CD14-positive monocyte (primary cell): Measurements from ENCODE around the gene ZNF487. TPM values are rescaled to one million over a fixed set of nuclear protein-coding genes. Genes with fewer than 3 reads are reported as not detected.
"Not testable (repeated sequence)": the region's sequence is repeated elsewhere in the genome, so short reads cannot be mapped to it uniquely, and the experiment has no call there.

Source experiments
- DNase-seq, 3 donors: peaks; one replicate each; pipeline ENCODE4 v3.0.0-alpha.2; 2011 to 2022
- H2AFZ ChIP-seq: 2 replicates; pipeline ENCODE4 v1.6.0; 2012; ENCODE audit warnings: mild to moderate bottlenecking, low read depth, low read length, inconsistent platforms; ENCODE audit not compliant: insufficient read depth, poor library complexity, severe bottlenecking
- H3K27ac ChIP-seq, 2 donors: 1 replicate in 1 of 2; 2 replicates in 1 of 2; pipeline ENCODE4 v1.5.1; 2012 to 2013; ENCODE audit warnings: low read length in 2 of 2, control low read depth in 1 of 2, inconsistent platforms in 1 of 2, low read depth in 1 of 2, mild to moderate bottlenecking in 1 of 2
- H3K27me3 ChIP-seq, 2 donors: one replicate each; pipeline versions ENCODE4 v1.6.0 to v1.6.1; 2011 to 2013; ENCODE audit warnings: low read length in 2 of 2; ENCODE audit not compliant: control insufficient read depth in 2 of 2, insufficient read depth in 2 of 2
- H3K36me3 ChIP-seq, 2 donors: replicated peaks in 1 of 2; 1 replicate in 1 of 2; 2 replicates in 1 of 2; pipeline versions ENCODE4 v1.5.1 to v1.6.1; 2012 to 2013; ENCODE audit warnings: low read length in 2 of 2, control low read depth in 1 of 2, inconsistent platforms in 1 of 2, mild to moderate bottlenecking in 1 of 2; ENCODE audit not compliant: insufficient read depth in 2 of 2, control insufficient read depth in 1 of 2
- H3K4me1 ChIP-seq, 2 donors: 1 replicate in 1 of 2; 2 replicates in 1 of 2; pipeline versions ENCODE4 v1.5.1 to v1.6.1; 2012 to 2013; ENCODE audit warnings: low read length in 2 of 2, control low read depth in 1 of 2, inconsistent platforms in 1 of 2, mild to moderate bottlenecking in 1 of 2, moderate library complexity in 1 of 2; ENCODE audit not compliant: insufficient read depth in 2 of 2, control insufficient read depth in 1 of 2
- H3K4me2 ChIP-seq: replicated peaks from 2 replicates; pipeline ENCODE3; 2012; ENCODE audit warnings: low read length, moderate library complexity, mild to moderate bottlenecking; ENCODE audit not compliant: poor library complexity, severe bottlenecking; ENCODE audit errors: extremely low read depth
- H3K4me3 ChIP-seq, 3 experiments: fragments of 200-600 bp in 1 of 3; sonication (generic) in 1 of 3; replicated peaks in 1 of 3; 1 replicate in 2 of 3; 2 replicates in 1 of 3; pipeline ENCODE4 v1.5.1; 2011 to 2013; ENCODE audit warnings: low read length in 3 of 3, mild to moderate bottlenecking in 3 of 3, control low read depth in 2 of 3, low read depth in 2 of 3, inconsistent platforms in 1 of 3, moderate library complexity in 1 of 3
- H3K79me2 ChIP-seq: 2 replicates; pipeline ENCODE4 v1.6.0; 2012; ENCODE audit warnings: mild to moderate bottlenecking, control low read depth, inconsistent platforms, low read length, moderate library complexity; ENCODE audit not compliant: insufficient read depth
- H3K9ac ChIP-seq: 2 replicates; pipeline ENCODE4 v1.6.0; 2017; ENCODE audit warnings: low read length, mild to moderate bottlenecking; ENCODE audit not compliant: insufficient read depth, poor library complexity, severe bottlenecking
- H3K9me3 ChIP-seq, 2 donors: replicated peaks in 1 of 2; 1 replicate in 1 of 2; 2 replicates in 1 of 2; pipeline versions ENCODE4 v1.5.1 to v1.6.1; 2012 to 2013; ENCODE audit warnings: low read length in 2 of 2, control low read depth in 1 of 2; ENCODE audit not compliant: control insufficient read depth in 1 of 2, insufficient read depth in 1 of 2
- H4K20me1 ChIP-seq: 2 replicates; pipeline ENCODE4 v1.6.0; 2012; ENCODE audit warnings: mild to moderate bottlenecking, low read length, control low read depth, moderate library complexity; ENCODE audit not compliant: insufficient read depth
- H3K27ac Mint-ChIP-seq, 7 donors: one replicate each; pipeline ENCODE4 v1.8.0; 2020; ENCODE audit warnings: mild to moderate bottlenecking in 7 of 7, mixed read lengths in 7 of 7, moderate library complexity in 6 of 7, inconsistent platforms in 2 of 7
- H3K27me3 Mint-ChIP-seq, 3 donors: one replicate each; pipeline ENCODE4 v1.8.0; 2021 to 2022; ENCODE audit warnings: low read depth in 3 of 3, mild to moderate bottlenecking in 3 of 3, mixed read lengths in 3 of 3, moderate library complexity in 3 of 3, inconsistent platforms in 1 of 3
- H3K36me3 Mint-ChIP-seq, 2 donors: one replicate each; pipeline ENCODE4 v1.8.0; 2020; ENCODE audit warnings: mixed read lengths in 2 of 2, inconsistent platforms in 1 of 2, mild to moderate bottlenecking in 1 of 2
- H3K4me1 Mint-ChIP-seq: one replicate; pipeline ENCODE4 v1.8.0; 2020; ENCODE audit warnings: mild to moderate bottlenecking, mixed read lengths
- H3K4me3 Mint-ChIP-seq, 2 donors: one replicate each; pipeline ENCODE4 v1.8.0; 2020; ENCODE audit warnings: mild to moderate bottlenecking in 2 of 2, mixed read lengths in 2 of 2, moderate library complexity in 1 of 2
- H3K9me3 Mint-ChIP-seq, 7 donors: one replicate each; pipeline ENCODE4 v1.8.0; 2020 to 2022; ENCODE audit warnings: mixed read lengths in 7 of 7, mild to moderate bottlenecking in 6 of 7, moderate library complexity in 6 of 7, inconsistent platforms in 2 of 7
- WGBS: methylation state at CpG from one replicate; pipeline ENCODE4 v1.1.5; 2013; ENCODE audit warnings: missing lambda C conversion rate; ENCODE audit not compliant: insufficient coverage; 5-methylcytosine and 5-hydroxymethylcytosine counted together
- intact Hi-C, 2 donors: fragments of 100-400 bp; cut with micrococcal nuclease; formaldehyde crosslinking; loops; one replicate each; pipeline versions ENCODE4 v1.15.0 to v1.15.1; 2023
- polyA plus RNA-seq, 3 donors: library from polyadenylated mRNA; depleted of rRNA in 1 of 3; unstranded in 2 of 3; stranded (reverse) in 1 of 3; fragments of 300-500 nt in 2 of 3; fragments of >200 nt in 1 of 3; fragmentation: Illumina TruSeq in 2 of 3; gene quantifications; 1 replicate in 2 of 3; 2 replicates in 1 of 3; pipeline ENCODE4 v1.2.3, GENCODE V29; 2012 to 2021
- TF ChIP-seq, protein P1 (sequence below): fragments of 200-600 bp; IDR thresholded peaks from one replicate; pipeline ENCODE4 v1.8.0; 2022; ENCODE audit warnings: antibody characterized with exemption, mild to moderate bottlenecking

The ZNF487 gene
- polyA plus RNA-seq, 3 donors = 8.6 to 19.7 (median 15.6) TPM

DNA sequence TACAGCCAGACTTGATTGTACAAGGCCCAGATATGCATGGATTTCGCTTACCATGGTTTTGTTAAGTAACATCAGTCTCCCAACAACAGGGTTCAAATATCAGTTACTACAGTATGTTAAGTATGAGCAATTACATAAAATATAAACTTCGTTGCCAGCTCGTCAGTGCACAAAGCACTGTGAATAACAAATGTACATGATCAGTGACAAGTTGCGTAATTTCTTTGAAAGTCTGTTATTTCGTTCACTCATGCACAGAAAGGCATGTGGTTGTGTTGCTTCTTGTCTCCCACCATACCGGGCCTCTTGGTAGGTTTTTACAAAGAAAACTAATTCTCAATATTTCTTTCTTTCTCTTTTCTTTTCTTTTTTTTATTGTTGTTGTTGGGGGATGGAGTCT, 12.5 kb upstream of the ZNF487 start:
- Histone ChIP-seq H2AFZ (no peak overlapping the region), H3K4me1 (peaks cover 22 to 24% of the 10 kb centered on the region in 2 donors), H4K20me1 (no peaks in the 10 kb centered on the region), H3K79me2 (no peaks in the 10 kb centered on the region), H3K36me3 (no peaks in the 10 kb centered on the region), H3K27ac (no peak overlapping the region), H3K27me3 (no peaks in the 10 kb centered on the region), H3K4me2 (no peak overlapping the region), H3K9ac (no peak overlapping the region), H3K4me3 (no peak overlapping the region), H3K9me3 (no peaks in the 10 kb centered on the region)
- WGBS = no CpG with 5 or more reads among the region's 6 CpGs
- TF ChIP-seq, protein P1, sequence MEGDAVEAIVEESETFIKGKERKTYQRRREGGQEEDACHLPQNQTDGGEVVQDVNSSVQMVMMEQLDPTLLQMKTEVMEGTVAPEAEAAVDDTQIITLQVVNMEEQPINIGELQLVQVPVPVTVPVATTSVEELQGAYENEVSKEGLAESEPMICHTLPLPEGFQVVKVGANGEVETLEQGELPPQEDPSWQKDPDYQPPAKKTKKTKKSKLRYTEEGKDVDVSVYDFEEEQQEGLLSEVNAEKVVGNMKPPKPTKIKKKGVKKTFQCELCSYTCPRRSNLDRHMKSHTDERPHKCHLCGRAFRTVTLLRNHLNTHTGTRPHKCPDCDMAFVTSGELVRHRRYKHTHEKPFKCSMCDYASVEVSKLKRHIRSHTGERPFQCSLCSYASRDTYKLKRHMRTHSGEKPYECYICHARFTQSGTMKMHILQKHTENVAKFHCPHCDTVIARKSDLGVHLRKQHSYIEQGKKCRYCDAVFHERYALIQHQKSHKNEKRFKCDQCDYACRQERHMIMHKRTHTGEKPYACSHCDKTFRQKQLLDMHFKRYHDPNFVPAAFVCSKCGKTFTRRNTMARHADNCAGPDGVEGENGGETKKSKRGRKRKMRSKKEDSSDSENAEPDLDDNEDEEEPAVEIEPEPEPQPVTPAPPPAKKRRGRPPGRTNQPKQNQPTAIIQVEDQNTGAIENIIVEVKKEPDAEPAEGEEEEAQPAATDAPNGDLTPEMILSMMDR = no peak
- peaks cover 22% of the 10 kb centered on the region for H3K4me1 Mint-ChIP-seq
- peaks cover 0 to 3% (median 0%) of the 10 kb centered on the region in 3 donors for H3K27me3 Mint-ChIP-seq
- no peaks in the 10 kb centered on the region for H3K9me3 Mint-ChIP-seq
- H3K36me3 Mint-ChIP-seq = no peaks in the 10 kb centered on the region
- DNase-seq = no peak
- no peak overlapping the region for H3K4me3 Mint-ChIP-seq
- H3K27ac Mint-ChIP-seq = no peak overlapping the region
- intact Hi-C loops = no loop called here

DNA sequence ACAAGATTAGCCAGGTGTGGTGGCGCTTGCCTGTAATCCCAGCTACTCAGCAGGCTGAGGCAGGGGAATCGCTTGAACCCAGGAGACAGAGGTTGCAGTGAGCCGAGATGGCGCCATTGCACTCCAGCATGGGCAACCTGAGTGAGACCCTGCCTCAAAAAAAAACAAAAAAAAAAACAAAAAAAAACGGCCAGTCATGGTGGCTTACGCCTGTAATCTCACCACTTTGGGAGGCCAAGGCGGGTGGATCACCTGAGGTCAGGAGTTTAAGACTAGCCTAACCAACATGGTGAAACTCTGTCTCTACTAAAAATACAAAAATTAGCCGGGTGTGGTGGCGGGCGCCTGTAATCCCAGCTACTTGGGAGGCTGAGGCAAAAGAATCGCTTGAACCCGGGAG, 10.4 kb upstream of the ZNF487 start:
- H3K9ac ChIP-seq, H3K4me3 Mint-ChIP-seq, H3K36me3 Mint-ChIP-seq, H4K20me1 ChIP-seq, H3K27me3 Mint-ChIP-seq, H3K27me3 ChIP-seq, intact Hi-C loops, DNase-seq, H3K27ac ChIP-seq, H3K4me3 ChIP-seq, H3K79me2 ChIP-seq, H3K27ac Mint-ChIP-seq, H2AFZ ChIP-seq, H3K9me3 ChIP-seq, H3K4me2 ChIP-seq, H3K9me3 Mint-ChIP-seq, H3K36me3 ChIP-seq: not testable (repeated sequence)
- peaks cover 16% of the 10 kb centered on the region for H3K4me1 Mint-ChIP-seq
- 98% methylated on average over 5 of the region's 12 CpGs for WGBS
- H3K4me1 ChIP-seq = peaks cover 12 to 14% of the 10 kb centered on the region in 2 donors
